Measurements from ENCODE around the gene PTP4A2. TPM values are rescaled to one million over a fixed set of nuclear protein-coding genes. Genes with fewer than 3 reads are reported as not detected.
"Not testable (repeated sequence)": the region's sequence is repeated elsewhere in the genome, so short reads cannot be mapped to it uniquely, and the experiment has no call there.

Gene PTP4A2
- total RNA-seq, 1 donor from 2014 or later = 204 TPM

DNA sequence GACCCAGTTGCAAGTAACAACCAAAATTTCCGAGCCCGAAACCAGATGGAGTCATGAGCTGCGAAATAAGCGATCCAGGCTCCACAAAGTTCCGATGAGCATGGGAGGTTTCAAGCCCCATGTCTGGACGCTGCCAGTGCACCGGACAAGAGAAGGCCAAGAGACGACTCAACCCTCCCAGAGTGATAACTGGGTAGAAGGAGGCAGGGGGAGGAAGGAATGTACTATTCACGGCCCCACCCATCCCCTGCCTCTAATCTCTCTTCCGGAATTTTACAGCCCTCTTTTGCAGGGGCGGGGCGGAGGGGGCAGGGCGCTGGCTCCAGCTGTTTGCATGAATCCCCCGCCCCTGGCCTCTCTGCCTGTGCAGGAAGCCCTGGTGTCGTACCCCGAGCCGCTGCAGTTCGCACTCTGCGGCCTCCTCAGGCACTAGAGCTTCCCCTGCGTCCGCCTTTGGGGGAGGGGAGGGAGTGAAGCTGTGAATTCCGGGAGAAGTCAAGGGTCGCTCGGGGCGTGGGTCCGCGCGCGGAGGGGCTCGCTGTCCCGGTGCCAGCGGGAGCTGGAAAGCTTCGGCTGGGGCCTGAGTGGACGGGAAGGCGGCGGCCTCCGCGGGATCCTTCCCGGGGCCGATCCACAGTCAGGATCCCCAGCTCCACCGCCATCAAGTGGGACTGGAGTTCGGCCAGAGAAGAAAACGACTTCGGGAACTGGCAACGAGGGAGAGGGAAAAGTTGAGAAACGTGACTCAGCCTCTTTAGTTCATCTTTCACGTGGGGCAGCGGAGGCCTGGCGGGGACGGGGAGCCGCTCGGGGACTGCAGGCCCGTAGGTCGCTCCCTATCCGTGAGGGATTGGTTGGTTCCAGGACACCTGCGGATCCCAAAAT, 6.3 kb upstream of the PTP4A2 start:
- H3K9me3 Mint-ChIP-seq (ENCODE audit: low read depth) = no peaks in the 10 kb centered on the region
- DNase-seq (ENCODE audit: low spot score) = no peak

DNA sequence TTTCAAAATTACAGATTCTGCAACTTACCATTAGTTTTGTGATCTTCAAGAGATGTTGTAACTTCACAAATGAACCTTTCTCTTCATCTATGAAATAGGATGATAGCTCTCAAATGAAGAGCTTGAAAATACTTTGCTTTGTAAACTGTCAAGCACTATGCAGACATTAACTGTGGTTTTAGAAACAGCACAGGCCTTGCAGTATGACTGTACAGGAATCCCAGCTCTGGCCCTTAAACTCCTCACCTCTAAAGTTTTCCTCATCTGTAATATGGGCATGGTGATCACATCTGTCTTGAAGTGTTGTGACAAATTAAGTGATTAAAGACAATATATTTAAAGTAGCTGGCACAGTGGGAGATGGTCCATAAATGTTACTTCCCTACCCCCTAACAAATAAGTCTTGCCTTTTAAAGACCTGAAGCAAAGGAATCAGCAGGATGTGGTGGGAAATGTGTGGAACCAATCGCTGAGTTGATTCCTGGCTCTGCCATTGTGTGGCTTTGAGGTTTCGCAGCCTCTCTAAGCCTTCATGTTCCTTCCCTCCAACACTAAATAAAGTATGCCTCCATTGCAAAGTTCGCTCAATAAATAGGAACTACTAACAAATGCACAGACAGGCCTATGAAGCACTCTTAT, 5.5 kb upstream of the PTP4A2 start:
- H3K27ac Mint-ChIP-seq (ENCODE audit: unreplicated experiment) = peak overlapping the region; percentile 92
- no peak for DNase-seq (ENCODE audit: low spot score)
- no peak for TF ChIP-seq CTCF (IDR thresholded peaks at IDR 0.05)

More for the DNA sequence above, 6.3 kb upstream of the PTP4A2 start:
- Mint-ChIP-seq H3K4me1 (ENCODE audit: low read depth) (peaks cover 33% of the 10 kb centered on the region), H3K4me3 (ENCODE audit: unreplicated experiment) (peak overlapping the region; percentile 66), H3K36me3 (ENCODE audit: low read depth) (no peaks in the 10 kb centered on the region), H3K27me3 (ENCODE audit: low read depth) (no peaks in the 10 kb centered on the region), H3K27ac (ENCODE audit: unreplicated experiment) (peak overlapping the region; percentile 92)
- TF ChIP-seq CTCF (IDR thresholded peaks at IDR 0.05) = no peak

GRCh38 chr1:31942061-31942460, 3.9 kb upstream of the PTP4A2 start:
- H3K4me3 Mint-ChIP-seq (ENCODE audit: unreplicated experiment); DNase-seq (ENCODE audit: low spot score); H3K36me3 Mint-ChIP-seq (ENCODE audit: low read depth); H3K27me3 Mint-ChIP-seq (ENCODE audit: low read depth); H3K9me3 Mint-ChIP-seq (ENCODE audit: low read depth); H3K27ac Mint-ChIP-seq (ENCODE audit: unreplicated experiment): not testable (repeated sequence)
- H3K4me1 Mint-ChIP-seq (ENCODE audit: low read depth) = peaks cover 36% of the 10 kb centered on the region

More for the DNA sequence above, 5.5 kb upstream of the PTP4A2 start:
- Mint-ChIP-seq H3K27me3 (ENCODE audit: low read depth) (no peaks in the 10 kb centered on the region), H3K4me3 (ENCODE audit: unreplicated experiment) (no peak overlapping the region), H3K9me3 (ENCODE audit: low read depth) (no peaks in the 10 kb centered on the region), H3K4me1 (ENCODE audit: low read depth) (peaks cover 39% of the 10 kb centered on the region), H3K36me3 (ENCODE audit: low read depth) (no peaks in the 10 kb centered on the region)

DNA sequence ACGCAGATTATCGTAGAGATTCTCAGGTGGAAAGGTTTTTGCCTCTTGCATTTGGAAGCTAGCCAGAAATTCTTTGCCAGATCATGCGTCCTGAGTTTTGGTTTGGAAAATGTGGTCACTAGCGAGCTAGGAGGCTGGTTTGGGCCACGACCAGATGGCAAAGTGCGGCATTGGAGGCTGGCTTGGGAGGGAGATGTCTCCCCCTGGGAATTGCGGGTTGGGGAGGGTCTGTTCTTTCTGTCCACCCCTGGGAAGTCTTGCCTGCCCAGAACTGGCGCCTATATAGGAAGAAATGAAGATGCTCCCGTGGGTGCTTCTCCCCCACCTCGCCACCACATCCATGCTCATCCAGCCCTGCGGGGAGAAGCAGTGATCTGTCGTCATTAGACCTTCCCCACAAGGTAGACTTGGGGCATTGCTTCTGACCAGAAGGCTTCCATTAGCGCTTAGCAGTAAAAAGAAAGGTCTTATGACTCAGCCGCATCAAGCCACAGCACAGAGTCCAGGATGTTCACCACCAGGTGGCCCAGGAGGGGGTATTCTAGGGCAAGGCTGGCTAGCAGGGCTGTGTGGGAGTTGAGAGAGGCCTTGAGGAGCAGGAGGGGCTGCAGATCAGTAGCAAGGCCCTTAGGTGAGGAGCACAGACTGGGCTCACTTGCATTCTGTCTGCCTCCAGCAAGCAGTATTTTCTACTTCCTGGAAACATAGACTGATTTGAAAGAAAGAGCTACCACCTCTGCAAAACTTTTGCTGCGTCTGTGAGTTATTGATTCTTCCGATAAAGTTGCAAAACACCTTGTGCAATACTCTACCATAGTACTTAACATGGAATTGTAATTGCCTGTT, 1.5 kb upstream of the PTP4A2 start:
- Mint-ChIP-seq H3K9me3 (ENCODE audit: low read depth) (no peaks in the 10 kb centered on the region), H3K27ac (ENCODE audit: unreplicated experiment) (peak overlapping the region; percentile 92), H3K4me1 (ENCODE audit: low read depth) (peaks cover 55% of the 10 kb centered on the region), H3K27me3 (ENCODE audit: low read depth) (no peaks in the 10 kb centered on the region), H3K4me3 (ENCODE audit: unreplicated experiment) (no peak overlapping the region), H3K36me3 (ENCODE audit: low read depth) (no peaks in the 10 kb centered on the region)
- TF ChIP-seq CTCF (IDR thresholded peaks at IDR 0.05) = peak; percentile 71
- DNase-seq (ENCODE audit: low spot score) = no peak

- Mint-ChIP-seq H3K9me3 (ENCODE audit: low read depth) (no peaks in the 10 kb centered on the region), H3K36me3 (ENCODE audit: low read depth) (no peaks in the 10 kb centered on the region), H3K27ac (ENCODE audit: unreplicated experiment) (peak overlapping the region; percentile 98), H3K4me3 (ENCODE audit: unreplicated experiment) (peak overlapping the region; percentile 97), H3K27me3 (ENCODE audit: low read depth) (no peaks in the 10 kb centered on the region), H3K4me1 (ENCODE audit: low read depth) (peaks cover 60% of the 10 kb centered on the region)
- no peak for DNase-seq (ENCODE audit: low spot score)
- TF ChIP-seq CTCF (IDR thresholded peaks at IDR 0.05) = no peak
These were observed 626 bp downstream of the PTP4A2 start for GRCh38 chr1:31937300-31938183.
